ENCODE measurements around the gene ADGRL1. TPM values are rescaled to one million over a fixed set of nuclear protein-coding genes. Genes with fewer than 3 reads are reported as not detected.

The ADGRL1 gene
- total and polyA plus RNA-seq, 2 of the 8 experiments (the other 6 are each of a cell fraction or from before 2014, with no cell fraction given): 95.6 to 112 TPM

GRCh38 chr19:14158276-14159023 lies 47.5 kb downstream of the ADGRL1 start (continued):
- TF ChIP-seq MAFK (IDR thresholded peaks at IDR 0.05; ENCODE audit: low read depth, low read length): no peak
